Suprapubic skin (tissue), 4 donors: ENCODE results near the gene CC2D1A. TPM values are rescaled to one million over a fixed set of nuclear protein-coding genes. Genes with fewer than 3 reads are reported as not detected.

Experiments
- DNase-seq, 2 donors: peaks; one replicate each; pipeline ENCODE4 v3.0.0-alpha.2; 2019; ENCODE audit warnings: low spot score in 2 of 2
- H3K27ac ChIP-seq: fragments of 200-600 bp; sonication (generic); one replicate; pipeline ENCODE4 v1.5.1; 2019
- H3K27me3 ChIP-seq: fragments of 200-600 bp; sonication (generic); one replicate; pipeline ENCODE4 v1.5.1; 2019
- H3K36me3 ChIP-seq: fragments of 200-600 bp; sonication (generic); one replicate; pipeline ENCODE4 v1.5.1; 2019
- H3K4me1 ChIP-seq: fragments of 200-600 bp; sonication (generic); one replicate; pipeline ENCODE4 v1.5.1; 2019
- H3K4me3 ChIP-seq: fragments of 200-600 bp; sonication (generic); one replicate; pipeline ENCODE4 v1.5.1; 2019; ENCODE audit warnings: mild to moderate bottlenecking
- H3K9me3 ChIP-seq: fragments of 200-600 bp; sonication (generic); one replicate; pipeline ENCODE4 v1.5.1; 2019
- EP300 ChIP-seq: sonication (generic); formaldehyde crosslinking; IDR thresholded peaks from one replicate; pipeline ENCODE4 v1.6.1; 2017; ENCODE audit warnings: antibody characterized with exemption
- POLR2A ChIP-seq, 2 donors: fragments of 450-650 bp; IDR thresholded peaks; one replicate each; pipeline ENCODE4 v1.6.1; 2017; ENCODE audit warnings: antibody characterized with exemption in 2 of 2, mild to moderate bottlenecking in 2 of 2, moderate library complexity in 2 of 2
- POLR2AphosphoS5 ChIP-seq, 3 donors: sonication (generic); formaldehyde crosslinking; IDR thresholded peaks; one replicate each; pipeline ENCODE4 v1.6.1; 2017; ENCODE audit warnings: antibody characterized with exemption in 3 of 3
- WGBS: methylation state at CpG from one replicate; pipeline ENCODE4 v1.1.5; 2018; 5-methylcytosine and 5-hydroxymethylcytosine counted together
- total RNA-seq, 4 donors: library from RNA; depleted of rRNA; stranded (reverse); fragments of >200 nt; gene quantifications; one replicate each; pipeline ENCODE4 v1.1.0, GENCODE V29; 2016
- TF ChIP-seq, protein P1 (sequence below), 2 donors: fragments of 200-600 bp in 1 of 2; fragments of 450-650 bp in 1 of 2; sonication (generic) in 1 of 2; IDR thresholded peaks; one replicate each; pipeline ENCODE4 v1.5.1; 2016 to 2019; ENCODE audit warnings: antibody characterized with exemption in 2 of 2, mild to moderate bottlenecking in 1 of 2, moderate library complexity in 1 of 2

The CC2D1A gene
- total RNA-seq, 4 donors from 2014 or later, result 48.0 to 94.9 (median 66.7) TPM

DNA sequence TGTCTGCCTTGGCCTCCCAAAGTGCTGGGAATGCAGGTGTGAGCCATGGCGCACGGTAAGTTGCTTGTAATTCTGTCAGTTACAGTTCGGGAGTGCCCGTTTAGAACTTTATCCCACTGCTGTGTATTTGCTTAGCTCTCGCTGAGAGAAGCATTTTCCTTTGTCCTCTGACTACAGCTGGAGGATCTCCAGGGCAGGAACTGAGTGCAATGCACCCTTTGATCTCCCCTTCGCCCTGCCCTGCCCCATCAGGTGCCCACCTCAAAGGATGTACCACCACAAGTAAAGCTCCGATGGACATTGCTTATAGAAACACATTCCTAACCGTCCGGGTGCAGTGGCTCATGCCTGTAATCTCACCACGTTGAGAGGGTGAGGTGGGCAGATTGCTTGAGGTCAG lies 6.6 kb upstream of the CC2D1A start:
- Histone ChIP-seq H3K27ac (no peak overlapping the region), H3K4me1 (no peaks in the 10 kb centered on the region), H3K27me3 (no peaks in the 10 kb centered on the region), H3K9me3 (no peaks in the 10 kb centered on the region), H3K4me3 (no peak overlapping the region), H3K36me3 (no peaks in the 10 kb centered on the region)
- no peak for TF ChIP-seq POLR2A (IDR thresholded peaks at IDR 0.05)
- TF ChIP-seq, protein P1, sequence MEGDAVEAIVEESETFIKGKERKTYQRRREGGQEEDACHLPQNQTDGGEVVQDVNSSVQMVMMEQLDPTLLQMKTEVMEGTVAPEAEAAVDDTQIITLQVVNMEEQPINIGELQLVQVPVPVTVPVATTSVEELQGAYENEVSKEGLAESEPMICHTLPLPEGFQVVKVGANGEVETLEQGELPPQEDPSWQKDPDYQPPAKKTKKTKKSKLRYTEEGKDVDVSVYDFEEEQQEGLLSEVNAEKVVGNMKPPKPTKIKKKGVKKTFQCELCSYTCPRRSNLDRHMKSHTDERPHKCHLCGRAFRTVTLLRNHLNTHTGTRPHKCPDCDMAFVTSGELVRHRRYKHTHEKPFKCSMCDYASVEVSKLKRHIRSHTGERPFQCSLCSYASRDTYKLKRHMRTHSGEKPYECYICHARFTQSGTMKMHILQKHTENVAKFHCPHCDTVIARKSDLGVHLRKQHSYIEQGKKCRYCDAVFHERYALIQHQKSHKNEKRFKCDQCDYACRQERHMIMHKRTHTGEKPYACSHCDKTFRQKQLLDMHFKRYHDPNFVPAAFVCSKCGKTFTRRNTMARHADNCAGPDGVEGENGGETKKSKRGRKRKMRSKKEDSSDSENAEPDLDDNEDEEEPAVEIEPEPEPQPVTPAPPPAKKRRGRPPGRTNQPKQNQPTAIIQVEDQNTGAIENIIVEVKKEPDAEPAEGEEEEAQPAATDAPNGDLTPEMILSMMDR (IDR thresholded peaks at IDR 0.05), result no peak
- no peak for TF ChIP-seq EP300
- TF ChIP-seq POLR2AphosphoS5 (IDR thresholded peaks at IDR 0.05), result no peak
- no peak for DNase-seq
- WGBS, result 89% methylated on average over 9 of the region's 10 CpGs

DNA sequence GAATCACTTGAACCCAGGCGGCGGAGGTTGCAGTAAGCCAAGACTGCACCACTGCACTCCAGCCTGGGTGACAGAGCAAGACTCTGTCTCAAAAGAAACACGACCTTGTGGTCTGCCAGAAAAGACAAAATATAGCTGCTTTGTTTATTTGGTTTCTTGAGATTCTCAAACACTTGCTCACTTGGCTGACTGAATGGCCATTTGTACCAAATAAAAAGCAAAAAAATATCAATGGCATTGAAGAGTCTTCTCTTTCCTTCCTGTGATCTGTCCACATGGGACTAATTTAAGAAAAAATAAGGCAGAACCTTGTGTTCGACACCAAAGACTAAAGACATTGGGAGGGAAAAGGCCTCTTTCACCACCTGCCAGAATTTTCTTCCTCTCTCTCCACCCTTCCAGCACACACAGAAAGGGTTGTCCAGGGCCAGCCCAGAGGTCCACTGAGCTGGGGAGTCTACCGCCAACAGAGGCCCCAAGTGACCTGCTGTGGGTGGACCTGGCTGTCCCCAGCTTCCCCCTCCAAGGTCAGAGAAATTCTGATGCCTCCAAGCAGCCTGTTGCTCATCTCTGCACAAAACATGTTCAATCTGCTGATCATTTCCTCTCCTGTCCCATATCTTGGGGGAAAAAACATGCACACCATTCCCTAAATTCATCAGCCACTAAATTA lies 6.0 kb upstream of the CC2D1A start:
- Histone ChIP-seq H3K27ac (no peak overlapping the region), H3K36me3 (no peaks in the 10 kb centered on the region), H3K9me3 (no peaks in the 10 kb centered on the region), H3K4me1 (no peaks in the 10 kb centered on the region), H3K4me3 (no peak overlapping the region), H3K27me3 (no peaks in the 10 kb centered on the region)
- DNase-seq, result no peak
- WGBS, result 67% methylated on average over 5 of the region's 5 CpGs
- TF ChIP-seq POLR2A (IDR thresholded peaks at IDR 0.05) (no peak), POLR2AphosphoS5 (IDR thresholded peaks at IDR 0.05) (no peak), EP300 (no peak)
- TF ChIP-seq, protein P1 (IDR thresholded peaks at IDR 0.05), result no peak

DNA sequence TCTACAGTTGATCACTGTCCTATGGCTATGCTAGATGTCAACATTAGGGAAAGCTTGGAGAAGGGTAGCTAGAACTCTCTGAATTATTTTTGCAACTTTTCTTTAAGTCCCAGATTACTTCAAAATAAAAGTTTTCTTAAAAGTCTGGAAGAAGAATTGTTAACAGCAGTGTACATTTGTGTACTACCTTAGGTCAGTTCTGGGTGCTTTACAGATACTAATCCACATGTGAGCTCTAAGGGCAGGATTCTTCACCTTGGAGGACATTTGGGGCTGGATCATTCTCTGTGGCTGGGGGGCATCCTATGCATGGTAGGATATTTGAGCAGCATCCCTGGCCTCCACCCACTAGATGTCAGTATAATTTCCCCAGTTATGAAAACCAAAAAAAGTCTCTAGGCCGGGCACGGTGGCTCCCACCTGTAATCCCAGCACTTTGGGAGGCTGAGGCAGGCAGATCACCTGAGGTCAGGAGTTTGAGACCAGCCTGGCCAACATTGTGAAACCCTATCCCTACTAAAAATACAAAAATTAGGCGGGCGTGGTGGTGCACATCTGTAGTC lies 2.9 kb upstream of the CC2D1A start:
- peaks cover 17% of the 10 kb centered on the region for H3K4me1 ChIP-seq
- H3K4me3 ChIP-seq, result no peak overlapping the region
- no peak for DNase-seq
- H3K27ac ChIP-seq, result no peak overlapping the region
- TF ChIP-seq EP300, result no peak
- TF ChIP-seq, protein P1 (IDR thresholded peaks at IDR 0.05), result peak in 1 of 2 donors; percentile 15
- TF ChIP-seq POLR2AphosphoS5 (IDR thresholded peaks at IDR 0.05), result no peak
- no peak for TF ChIP-seq POLR2A (IDR thresholded peaks at IDR 0.05)
- no peaks in the 10 kb centered on the region for H3K9me3 ChIP-seq
- H3K27me3 ChIP-seq, result no peaks in the 10 kb centered on the region
- 90% methylated on average over 4 of the region's 4 CpGs for WGBS
- H3K36me3 ChIP-seq, result no peaks in the 10 kb centered on the region

DNA sequence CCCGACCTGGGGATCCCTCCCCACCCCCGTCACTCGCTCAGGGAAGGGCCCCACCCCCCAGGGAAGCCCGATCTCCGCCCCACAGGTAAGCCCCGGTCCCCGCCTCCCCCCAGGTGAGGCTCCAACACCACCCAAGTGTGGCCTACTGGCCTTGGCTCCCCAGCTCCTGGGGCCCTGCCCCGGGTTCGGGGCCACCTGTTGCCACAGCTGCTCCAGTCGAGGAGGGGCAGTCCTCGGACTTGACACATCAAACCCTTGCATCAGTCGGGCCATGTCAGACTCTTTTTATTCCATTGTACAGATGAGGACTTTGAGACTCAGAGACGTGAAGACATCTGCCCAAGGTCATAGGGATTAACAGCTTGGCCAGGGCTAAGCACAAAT lies 512 bp downstream of the CC2D1A start:
- Histone ChIP-seq H3K36me3 (peaks cover 4% of the 10 kb centered on the region), H3K4me1 (peaks cover 17% of the 10 kb centered on the region), H3K4me3 (peak overlapping the region; percentile 92), H3K9me3 (no peaks in the 10 kb centered on the region), H3K27me3 (no peaks in the 10 kb centered on the region), H3K27ac (peak overlapping the region; percentile 83)
- DNase-seq, result no peak
- TF ChIP-seq POLR2AphosphoS5 (IDR thresholded peaks at IDR 0.05) (no peak), EP300 (no peak)
- no CpG with 5 or more reads among the region's 13 CpGs for WGBS

DNA sequence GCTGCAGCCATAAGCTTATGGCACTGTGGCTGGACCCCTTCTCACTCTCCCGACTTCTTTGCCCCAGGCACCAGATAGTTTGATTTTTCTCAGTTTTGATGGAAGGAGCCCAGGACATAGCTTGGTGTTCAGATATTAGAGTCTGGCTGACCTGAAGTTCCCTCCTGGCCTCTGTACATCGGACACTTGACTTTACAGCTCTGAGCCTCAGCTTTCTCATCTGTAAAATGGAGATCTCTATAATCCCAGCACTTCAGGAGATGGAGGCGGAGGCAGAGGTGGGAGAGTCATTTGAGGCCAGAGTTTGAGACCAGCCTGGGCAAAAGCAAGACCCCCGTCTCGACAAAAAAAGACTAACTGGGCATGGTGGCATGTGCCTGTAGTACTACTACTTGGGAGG lies 909 bp downstream of the CC2D1A start:
- TF ChIP-seq, protein P1 (IDR thresholded peaks at IDR 0.05), result no peak
- TF ChIP-seq POLR2AphosphoS5 (IDR thresholded peaks at IDR 0.05) (no peak), EP300 (no peak), POLR2A (IDR thresholded peaks at IDR 0.05) (no peak)
- no peaks in the 10 kb centered on the region for H3K9me3 ChIP-seq
- peak overlapping the region; percentile 92 for H3K4me3 ChIP-seq
- no peak overlapping the region for H3K27ac ChIP-seq
- WGBS, result 76% methylated on average over 5 of the region's 5 CpGs
- H3K27me3 ChIP-seq, result no peaks in the 10 kb centered on the region
- peaks cover 17% of the 10 kb centered on the region for H3K4me1 ChIP-seq
- peaks cover 8% of the 10 kb centered on the region for H3K36me3 ChIP-seq
- no peak for DNase-seq
